Tibial artery (tissue), 4 donors: ENCODE results near the gene STARD4.

ENCODE experiments used
- DNase-seq, 2 donors: peaks; one replicate each; pipeline ENCODE4 v3.0.0-alpha.2; 2019
- H3K27ac ChIP-seq, 2 donors: fragments of 200-600 bp; sonication (generic) in 1 of 2; 1 replicate in 1 of 2; 2 replicates in 1 of 2; pipeline ENCODE4 v1.5.1; 2018 to 2019; ENCODE audit warnings: mild to moderate bottlenecking in 1 of 2
- H3K27me3 ChIP-seq, 2 donors: fragments of 200-600 bp; sonication (generic) in 1 of 2; one replicate each; pipeline versions ENCODE4 v1.5.1 to v1.6.0; 2016 to 2019
- H3K36me3 ChIP-seq, 3 donors: fragments of 200-600 bp; sonication (generic) in 2 of 3; one replicate each; pipeline ENCODE4 v1.5.1; 2016 to 2019; ENCODE audit warnings: mild to moderate bottlenecking in 2 of 3
- H3K4me1 ChIP-seq, 4 donors: fragments of 200-600 bp; sonication (generic) in 2 of 4; 1 replicate in 3 of 4; 2 replicates in 1 of 4; pipeline ENCODE4 v1.5.1; 2016 to 2019
- H3K4me3 ChIP-seq, 2 donors: fragments of 200-600 bp; sonication (generic) in 1 of 2; 1 replicate in 1 of 2; 2 replicates in 1 of 2; pipeline ENCODE4 v1.5.1; 2018 to 2019; ENCODE audit warnings: mild to moderate bottlenecking in 2 of 2
- H3K9me3 ChIP-seq, 3 donors: fragments of 200-600 bp; sonication (generic) in 1 of 3; one replicate each; pipeline ENCODE4 v1.5.1; 2016 to 2019
- intact Hi-C: fragments of 100-400 bp; cut with DNase I; formaldehyde crosslinking; loops from one replicate; pipeline ENCODE4 v1.15.0; 2023; ENCODE audit warnings: low total_unique reads
- TF ChIP-seq, protein P1 (sequence below), 2 experiments: fragments of 200-600 bp in 1 of 2; fragments of 450-650 bp in 1 of 2; IDR thresholded peaks; one replicate each; pipeline ENCODE4 v1.5.1; 2017 to 2019; ENCODE audit warnings: antibody characterized with exemption in 2 of 2, mild to moderate bottlenecking in 1 of 2, moderate library complexity in 1 of 2

The STARD4 gene

GRCh38 chr5:111520908-111521307, 8.6 kb upstream of the STARD4 start:
- intact Hi-C loops = loop anchor here (10.0 kb wide), 1 partner anchor 634 kb away; no protein-coding TSS in a partner anchor
- H3K9me3 ChIP-seq = no peaks in the 10 kb centered on the region
- no peaks in the 10 kb centered on the region for H3K27me3 ChIP-seq
- H3K27ac ChIP-seq = no peak overlapping the region
- H3K4me3 ChIP-seq = no peak overlapping the region
- DNase-seq = no peak
- H3K4me1 ChIP-seq = no peaks in the 10 kb centered on the region
- no peaks in the 10 kb centered on the region for H3K36me3 ChIP-seq
- TF ChIP-seq, protein P1, sequence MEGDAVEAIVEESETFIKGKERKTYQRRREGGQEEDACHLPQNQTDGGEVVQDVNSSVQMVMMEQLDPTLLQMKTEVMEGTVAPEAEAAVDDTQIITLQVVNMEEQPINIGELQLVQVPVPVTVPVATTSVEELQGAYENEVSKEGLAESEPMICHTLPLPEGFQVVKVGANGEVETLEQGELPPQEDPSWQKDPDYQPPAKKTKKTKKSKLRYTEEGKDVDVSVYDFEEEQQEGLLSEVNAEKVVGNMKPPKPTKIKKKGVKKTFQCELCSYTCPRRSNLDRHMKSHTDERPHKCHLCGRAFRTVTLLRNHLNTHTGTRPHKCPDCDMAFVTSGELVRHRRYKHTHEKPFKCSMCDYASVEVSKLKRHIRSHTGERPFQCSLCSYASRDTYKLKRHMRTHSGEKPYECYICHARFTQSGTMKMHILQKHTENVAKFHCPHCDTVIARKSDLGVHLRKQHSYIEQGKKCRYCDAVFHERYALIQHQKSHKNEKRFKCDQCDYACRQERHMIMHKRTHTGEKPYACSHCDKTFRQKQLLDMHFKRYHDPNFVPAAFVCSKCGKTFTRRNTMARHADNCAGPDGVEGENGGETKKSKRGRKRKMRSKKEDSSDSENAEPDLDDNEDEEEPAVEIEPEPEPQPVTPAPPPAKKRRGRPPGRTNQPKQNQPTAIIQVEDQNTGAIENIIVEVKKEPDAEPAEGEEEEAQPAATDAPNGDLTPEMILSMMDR (IDR thresholded peaks at IDR 0.05) = no peak

GRCh38 chr5:111518777-111519176, 6.4 kb upstream of the STARD4 start:
- peaks cover 0 to 5% (median 2%) of the 10 kb centered on the region in 4 donors for H3K4me1 ChIP-seq
- H3K27ac ChIP-seq = no peak overlapping the region
- no peak for DNase-seq
- TF ChIP-seq, protein P1 (IDR thresholded peaks at IDR 0.05) = no peak
- no peaks in the 10 kb centered on the region for H3K9me3 ChIP-seq
- no peaks in the 10 kb centered on the region for H3K27me3 ChIP-seq
- H3K36me3 ChIP-seq = no peaks in the 10 kb centered on the region
- no peak overlapping the region for H3K4me3 ChIP-seq
- intact Hi-C loops = no loop called here

DNA sequence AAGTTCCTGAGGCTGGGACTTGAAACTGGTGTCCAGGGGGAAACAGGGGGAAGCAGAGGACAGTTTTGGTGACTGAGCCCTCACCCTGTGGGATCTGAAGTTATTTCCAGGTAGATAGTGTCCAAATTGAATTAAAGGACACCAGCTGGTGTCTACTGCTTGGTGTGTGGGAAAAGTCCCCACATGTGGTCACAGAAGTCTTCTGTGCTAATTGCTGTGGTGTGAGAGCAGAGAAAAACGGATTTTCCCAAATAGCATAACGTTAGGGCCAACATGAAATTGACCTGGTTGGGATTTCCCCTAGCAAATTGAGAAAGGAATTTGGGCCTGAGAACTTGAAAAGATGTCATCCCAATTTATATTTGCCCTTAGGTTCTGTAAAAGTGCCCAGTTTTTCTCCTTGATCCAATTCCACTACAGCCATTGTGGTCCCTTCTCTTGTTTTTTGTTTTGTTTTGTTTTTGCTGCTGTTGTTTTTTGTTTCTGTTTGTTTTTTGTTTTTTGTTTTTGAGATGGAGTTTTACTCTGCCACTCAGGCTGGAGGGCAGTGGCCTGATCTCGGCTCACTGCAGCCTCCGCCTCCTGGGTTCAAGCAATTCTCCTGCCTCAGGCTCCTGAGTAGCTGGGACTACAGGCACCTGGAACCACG, 5.6 kb upstream of the STARD4 start:
- H3K27me3 ChIP-seq = no peaks in the 10 kb centered on the region
- no peak overlapping the region for H3K27ac ChIP-seq
- TF ChIP-seq, protein P1 (IDR thresholded peaks at IDR 0.05) = no peak
- intact Hi-C loops = no loop called here
- H3K4me3 ChIP-seq = no peak overlapping the region
- H3K36me3 ChIP-seq = no peaks in the 10 kb centered on the region
- no peaks in the 10 kb centered on the region for H3K9me3 ChIP-seq
- peaks cover 0 to 10% (median 3%) of the 10 kb centered on the region in 4 donors for H3K4me1 ChIP-seq
- DNase-seq = no peak

GRCh38 chr5:111514087-111514486, 1.8 kb upstream of the STARD4 start:
- H3K27ac ChIP-seq = peak overlapping the region; percentile 13 to 95
- no peaks in the 10 kb centered on the region for H3K9me3 ChIP-seq
- H3K27me3 ChIP-seq = no peaks in the 10 kb centered on the region
- intact Hi-C loops = no loop called here
- peaks cover 0 to 35% (median 3%) of the 10 kb centered on the region in 4 donors for H3K4me1 ChIP-seq
- no peaks in the 10 kb centered on the region for H3K36me3 ChIP-seq
- H3K4me3 ChIP-seq = no peak overlapping the region
- DNase-seq = no peak
- TF ChIP-seq, protein P1 (IDR thresholded peaks at IDR 0.05) = no peak

- Histone ChIP-seq H3K4me1 (peaks cover 0 to 45% (median 3%) of the 10 kb centered on the region in 4 donors), H3K36me3 (no peaks in the 10 kb centered on the region), H3K9me3 (no peaks in the 10 kb centered on the region), H3K4me3 (peak overlapping the region; percentile 80 to 85), H3K27ac (peak overlapping the region; percentile 90 to 95), H3K27me3 (no peaks in the 10 kb centered on the region)
- intact Hi-C loops = no loop called here
- DNase-seq = no peak
- TF ChIP-seq, protein P1 (IDR thresholded peaks at IDR 0.05) = no peak
These were observed 791 bp upstream of the STARD4 start for GRCh38 chr5:111513131-111513520.
